ENCODE results near the gene SHMT2. TPM values are rescaled to one million over a fixed set of nuclear protein-coding genes. Genes with fewer than 3 reads are reported as not detected.

SHMT2 gene
- total and polyA plus RNA-seq, 2 experiments from 2014 or later = 125 to 387 TPM

- H3K36me3 ChIP-seq (ENCODE audit: insufficient read depth) = no peaks in the 10 kb centered on the region
- ATAC-seq (no peak), DNase-seq (ENCODE audit: low spot score) (no peak)
- H4K20me1 ChIP-seq (replicated peaks; ENCODE audit: insufficient read depth) = no peaks in the 10 kb centered on the region
- Mint-ChIP-seq H3K4me1 (peaks cover 18% of the 10 kb centered on the region), H3K4me3 (no peak overlapping the region), H3K27me3 (ENCODE audit: insufficient read depth, low read depth, poor library complexity) (peaks cover 9% of the 10 kb centered on the region), H3K9me3 (no peaks in the 10 kb centered on the region), H3K36me3 (ENCODE audit: low read depth) (peaks cover 5% of the 10 kb centered on the region; the same call in 1 of the 3 replicates), H3K27ac (no peak overlapping the region)
- no peak overlapping the region for H3K4me2 ChIP-seq
- no peaks in the 10 kb centered on the region for H3K79me2 ChIP-seq (replicated peaks; ENCODE audit: insufficient read depth)
- H3K27me3 ChIP-seq (ENCODE audit: insufficient read depth) = no peaks in the 10 kb centered on the region
- TF ChIP-seq, protein P1, sequence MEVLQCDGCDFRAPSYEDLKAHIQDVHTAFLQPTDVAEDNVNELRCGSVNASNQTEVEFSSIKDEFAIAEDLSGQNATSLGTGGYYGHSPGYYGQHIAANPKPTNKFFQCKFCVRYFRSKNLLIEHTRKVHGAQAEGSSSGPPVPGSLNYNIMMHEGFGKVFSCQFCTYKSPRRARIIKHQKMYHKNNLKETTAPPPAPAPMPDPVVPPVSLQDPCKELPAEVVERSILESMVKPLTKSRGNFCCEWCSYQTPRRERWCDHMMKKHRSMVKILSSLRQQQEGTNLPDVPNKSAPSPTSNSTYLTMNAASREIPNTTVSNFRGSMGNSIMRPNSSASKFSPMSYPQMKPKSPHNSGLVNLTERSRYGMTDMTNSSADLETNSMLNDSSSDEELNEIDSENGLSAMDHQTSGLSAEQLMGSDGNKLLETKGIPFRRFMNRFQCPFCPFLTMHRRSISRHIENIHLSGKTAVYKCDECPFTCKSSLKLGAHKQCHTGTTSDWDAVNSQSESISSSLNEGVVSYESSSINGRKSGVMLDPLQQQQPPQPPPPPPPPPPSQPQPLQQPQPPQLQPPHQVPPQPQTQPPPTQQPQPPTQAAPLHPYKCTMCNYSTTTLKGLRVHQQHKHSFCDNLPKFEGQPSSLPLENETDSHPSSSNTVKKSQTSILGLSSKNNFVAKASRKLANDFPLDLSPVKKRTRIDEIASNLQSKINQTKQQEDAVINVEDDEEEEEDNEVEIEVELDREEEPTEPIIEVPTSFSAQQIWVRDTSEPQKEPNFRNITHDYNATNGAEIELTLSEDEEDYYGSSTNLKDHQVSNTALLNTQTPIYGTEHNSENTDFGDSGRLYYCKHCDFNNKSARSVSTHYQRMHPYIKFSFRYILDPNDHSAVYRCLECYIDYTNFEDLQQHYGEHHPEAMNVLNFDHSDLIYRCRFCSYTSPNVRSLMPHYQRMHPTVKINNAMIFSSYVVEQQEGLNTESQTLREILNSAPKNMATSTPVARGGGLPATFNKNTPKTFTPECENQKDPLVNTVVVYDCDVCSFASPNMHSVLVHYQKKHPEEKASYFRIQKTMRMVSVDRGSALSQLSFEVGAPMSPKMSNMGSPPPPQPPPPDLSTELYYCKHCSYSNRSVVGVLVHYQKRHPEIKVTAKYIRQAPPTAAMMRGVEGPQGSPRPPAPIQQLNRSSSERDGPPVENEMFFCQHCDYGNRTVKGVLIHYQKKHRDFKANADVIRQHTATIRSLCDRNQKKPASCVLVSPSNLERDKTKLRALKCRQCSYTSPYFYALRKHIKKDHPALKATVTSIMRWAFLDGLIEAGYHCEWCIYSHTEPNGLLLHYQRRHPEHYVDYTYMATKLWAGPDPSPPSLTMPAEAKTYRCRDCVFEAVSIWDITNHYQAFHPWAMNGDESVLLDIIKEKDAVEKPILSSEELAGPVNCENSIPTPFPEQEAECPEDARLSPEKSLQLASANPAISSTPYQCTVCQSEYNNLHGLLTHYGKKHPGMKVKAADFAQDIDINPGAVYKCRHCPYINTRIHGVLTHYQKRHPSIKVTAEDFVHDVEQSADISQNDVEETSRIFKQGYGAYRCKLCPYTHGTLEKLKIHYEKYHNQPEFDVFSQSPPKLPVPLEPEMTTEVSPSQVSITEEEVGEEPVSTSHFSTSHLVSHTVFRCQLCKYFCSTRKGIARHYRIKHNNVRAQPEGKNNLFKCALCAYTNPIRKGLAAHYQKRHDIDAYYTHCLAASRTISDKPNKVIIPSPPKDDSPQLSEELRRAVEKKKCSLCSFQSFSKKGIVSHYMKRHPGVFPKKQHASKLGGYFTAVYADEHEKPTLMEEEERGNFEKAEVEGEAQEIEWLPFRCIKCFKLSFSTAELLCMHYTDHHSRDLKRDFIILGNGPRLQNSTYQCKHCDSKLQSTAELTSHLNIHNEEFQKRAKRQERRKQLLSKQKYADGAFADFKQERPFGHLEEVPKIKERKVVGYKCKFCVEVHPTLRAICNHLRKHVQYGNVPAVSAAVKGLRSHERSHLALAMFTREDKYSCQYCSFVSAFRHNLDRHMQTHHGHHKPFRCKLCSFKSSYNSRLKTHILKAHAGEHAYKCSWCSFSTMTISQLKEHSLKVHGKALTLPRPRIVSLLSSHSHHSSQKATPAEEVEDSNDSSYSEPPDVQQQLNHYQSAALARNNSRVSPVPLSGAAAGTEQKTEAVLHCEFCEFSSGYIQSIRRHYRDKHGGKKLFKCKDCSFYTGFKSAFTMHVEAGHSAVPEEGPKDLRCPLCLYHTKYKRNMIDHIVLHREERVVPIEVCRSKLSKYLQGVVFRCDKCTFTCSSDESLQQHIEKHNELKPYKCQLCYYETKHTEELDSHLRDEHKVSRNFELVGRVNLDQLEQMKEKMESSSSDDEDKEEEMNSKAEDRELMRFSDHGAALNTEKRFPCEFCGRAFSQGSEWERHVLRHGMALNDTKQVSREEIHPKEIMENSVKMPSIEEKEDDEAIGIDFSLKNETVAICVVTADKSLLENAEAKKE (CRISPR knock-in tag; IDR thresholded peaks at IDR 0.05) = no peak
- no peak for TF ChIP-seq STAT1 (IDR thresholded peaks at IDR 0.05; ENCODE audit: unreplicated experiment)
- no peak for TF ChIP-seq EZH2 (IDR thresholded peaks at IDR 0.05; ENCODE audit: low read depth, unreplicated experiment)
- no peak for TF ChIP-seq POLR2AphosphoS5 (IDR thresholded peaks at IDR 0.05; ENCODE audit: low read depth)
- TF ChIP-seq, protein P2, sequence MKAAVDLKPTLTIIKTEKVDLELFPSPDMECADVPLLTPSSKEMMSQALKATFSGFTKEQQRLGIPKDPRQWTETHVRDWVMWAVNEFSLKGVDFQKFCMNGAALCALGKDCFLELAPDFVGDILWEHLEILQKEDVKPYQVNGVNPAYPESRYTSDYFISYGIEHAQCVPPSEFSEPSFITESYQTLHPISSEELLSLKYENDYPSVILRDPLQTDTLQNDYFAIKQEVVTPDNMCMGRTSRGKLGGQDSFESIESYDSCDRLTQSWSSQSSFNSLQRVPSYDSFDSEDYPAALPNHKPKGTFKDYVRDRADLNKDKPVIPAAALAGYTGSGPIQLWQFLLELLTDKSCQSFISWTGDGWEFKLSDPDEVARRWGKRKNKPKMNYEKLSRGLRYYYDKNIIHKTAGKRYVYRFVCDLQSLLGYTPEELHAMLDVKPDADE (IDR thresholded peaks at IDR 0.05) = no peak
- no peak for TF ChIP-seq JUNB (IDR thresholded peaks at IDR 0.05; ENCODE audit: unreplicated experiment)
- TF ChIP-seq EZH2phosphoT487 (IDR thresholded peaks at IDR 0.05; ENCODE audit: unreplicated experiment) = no peak
- TF ChIP-seq ZNF114 (CRISPR knock-in tag; IDR thresholded peaks at IDR 0.05) = no peak
- TF ChIP-seq CTCF (conservative IDR thresholded peaks at IDR 0.05; ENCODE audit: low read depth in 2 of 2) = no peak
- no peak for TF ChIP-seq CREB1 (CRISPR knock-in tag; IDR thresholded peaks at IDR 0.05; ENCODE audit: low read depth)
- no peak for TF ChIP-seq REST (IDR thresholded peaks at IDR 0.05; ENCODE audit: unreplicated experiment)
- TF ChIP-seq ZNF331 (CRISPR knock-in tag; IDR thresholded peaks at IDR 0.05; ENCODE audit: low read depth) = no peak
- no peak for TF ChIP-seq NANOG (IDR thresholded peaks at IDR 0.05; ENCODE audit: borderline replicate concordance)
- no peaks in the 10 kb centered on the region for H3K9me2 ChIP-seq (ENCODE audit: insufficient read depth)
- H3K4me1 ChIP-seq (ENCODE audit: insufficient read depth) = peaks cover 16% of the 10 kb centered on the region
- no peak overlapping the region for H3K27ac ChIP-seq (ENCODE audit: low read depth)
- H2AFZ ChIP-seq = no peak overlapping the region
- H3K4me3 ChIP-seq = no peak overlapping the region
- no peaks in the 10 kb centered on the region for H3F3A ChIP-seq (replicated peaks; ENCODE audit: low read depth)
Observed at GRCh38 chr12:57258977-57259970, 29.8 kb downstream of the SHMT2 start.
